HepG2 (cell line): ENCODE data around the gene LNPK. TPM values are rescaled to one million over a fixed set of nuclear protein-coding genes. Genes with fewer than 3 reads are reported as not detected.

Source experiments
- ATAC-seq: fragments of 200-7000 bp; cut with Tn5 transposase; 3 replicates; pipeline ENCODE4 v1.9.1; 2020; ENCODE audit warnings: mild to moderate bottlenecking, moderate library complexity
- BruUV-seq: library from RNA; stranded (reverse); fragments of 400-500 nt; replicated peaks from 2 replicates; lab custom pipeline; 2021; lab: Mats Ljungman, UMichigan
- CTCF ChIA-PET: fragments of 300-600 bp; formaldehyde crosslinking; extraction: SDS; loops from one replicate; lab custom pipeline; 2021; ENCODE audit warnings: low total read pairs, inconsistent platforms, low intra/inter-chr PET ratio; lab: Yijun Ruan, JAX
- POLR2A ChIA-PET: fragments of 350-600 bp; sonication (Branson Sonifier 250); formaldehyde crosslinking; loops from one replicate; lab custom pipeline; 2020; ENCODE audit warnings: antibody characterized with exemption, inconsistent platforms; lab: Yijun Ruan, JAX
- DNase-seq: peaks from one replicate; pipeline ENCODE4 v3.0.0-alpha.2; 2015; ENCODE audit warnings: low spot score
- FAIRE-seq: peaks from 3 replicates; lab custom pipeline; 2011; peaks lifted over from hg19 to GRCh38; lab: Jason Lieb, UNC
- H2AFZ ChIP-seq: one replicate; pipeline ENCODE4 v1.6.1; 2011; ENCODE audit warnings: low read length, inconsistent platforms
- H3K27ac ChIP-seq: fragments of 300-600 bp; 3 replicates; pipeline ENCODE4 v1.8.0; 2011; ENCODE audit warnings: mixed run types, mild to moderate bottlenecking, mixed read lengths, low read length, inconsistent platforms; ENCODE audit not compliant: insufficient read depth; ENCODE audit errors: extremely low read length
- H3K27me3 ChIP-seq, 2 experiments: fragments of 200-600 bp in 1 of 2; 2 replicates in 1 of 2; 3 replicates in 1 of 2; pipeline versions ENCODE4 v1.6.0 to v1.8.0; 2011; ENCODE audit warnings: low read length in 2 of 2, mild to moderate bottlenecking in 2 of 2, moderate library complexity in 2 of 2, inconsistent platforms in 1 of 2; ENCODE audit not compliant: insufficient read depth in 2 of 2, control insufficient read depth in 1 of 2
- H3K36me3 ChIP-seq, 2 experiments: fragments of 200-600 bp in 1 of 2; replicated peaks in 1 of 2; 2 replicates in 1 of 2; 3 replicates in 1 of 2; pipeline versions ENCODE4 v1.5.1 to v1.8.0; 2011; ENCODE audit warnings: low read length in 2 of 2, inconsistent platforms in 1 of 2; ENCODE audit not compliant: insufficient read depth in 2 of 2, control insufficient read depth in 1 of 2
- H3K4me1 ChIP-seq: 2 replicates; pipeline ENCODE4 v1.5.1; 2012; ENCODE audit warnings: low read length, inconsistent platforms; ENCODE audit not compliant: insufficient read depth
- H3K4me2 ChIP-seq: 2 replicates; pipeline ENCODE4 v1.6.0; 2011; ENCODE audit warnings: low read depth, low read length, inconsistent platforms
- H3K4me3 ChIP-seq, 3 experiments: fragments of 200-600 bp in 1 of 3; sonication (generic), shearing (Covaris generic) in 1 of 3; replicated peaks in 1 of 3; 2 replicates each; pipeline ENCODE4 v1.5.1; 2011 to 2016; ENCODE audit warnings: low read length in 3 of 3, inconsistent platforms in 2 of 3, low read depth in 2 of 3, mild to moderate bottlenecking in 2 of 3, control low read depth in 1 of 3, mixed read lengths in 1 of 3; ENCODE audit not compliant: insufficient read depth in 1 of 3
- H3K79me2 ChIP-seq: one replicate; pipeline ENCODE4 v1.6.1; 2011; ENCODE audit warnings: low read length, inconsistent platforms; ENCODE audit not compliant: insufficient read depth
- H3K9ac ChIP-seq: 2 replicates; pipeline ENCODE4 v1.6.0; 2011; ENCODE audit warnings: mild to moderate bottlenecking, low read depth, low read length, inconsistent platforms; ENCODE audit not compliant: insufficient read depth
- H3K9me3 ChIP-seq: 2 replicates; pipeline ENCODE4 v1.5.1; 2012; ENCODE audit warnings: mild to moderate bottlenecking, low read length
- H4K20me1 ChIP-seq: 2 replicates; pipeline ENCODE4 v1.6.0; 2011; ENCODE audit warnings: inconsistent platforms, mild to moderate bottlenecking, low read length, moderate library complexity; ENCODE audit not compliant: insufficient read depth
- IRF9 ChIP-seq: sonication (generic); formaldehyde crosslinking; IDR thresholded peaks from 2 replicates; pipeline ENCODE4 v1.8.0; 2022; ENCODE audit warnings: missing genetic modification reagents, mild to moderate bottlenecking, borderline replicate concordance
- JUN ChIP-seq: sonication (generic); formaldehyde crosslinking; IDR thresholded peaks from 2 replicates; pipeline ENCODE4 v1.4.0; 2020; ENCODE audit warnings: mild to moderate bottlenecking, missing genetic modification reagents
- MAF1 ChIP-seq: sonication (generic); formaldehyde crosslinking; IDR thresholded peaks from 2 replicates; pipeline ENCODE4 v1.5.0; 2020; ENCODE audit warnings: missing genetic modification reagents, borderline replicate concordance
- MIER2 ChIP-seq: IDR thresholded peaks from 2 replicates; pipeline ENCODE4 v1.6.1; 2016; ENCODE audit warnings: missing biosample characterization, missing genetic modification reagents
- NCOA2 ChIP-seq: sonication (generic); formaldehyde crosslinking; IDR thresholded peaks from 2 replicates; pipeline ENCODE4 v1.8.0; 2022; ENCODE audit warnings: inconsistent platforms
- NFIB ChIP-seq: sonication (generic); formaldehyde crosslinking; IDR thresholded peaks from 2 replicates; pipeline ENCODE4 v1.9.0; 2021; ENCODE audit warnings: missing genetic modification reagents, mild to moderate bottlenecking, borderline replicate concordance
- PHF8 ChIP-seq: sonication (generic); formaldehyde crosslinking; IDR thresholded peaks from 2 replicates; pipeline ENCODE4 v1.5.0; 2020; ENCODE audit warnings: missing genetic modification reagents
- RBFOX2 ChIP-seq: fragments of 200-400 bp; formaldehyde crosslinking; IDR thresholded peaks from 2 replicates; pipeline ENCODE4 v1.6.1; 2017; ENCODE audit warnings: low read depth, mild to moderate bottlenecking, low read length
- SIN3A ChIP-seq: IDR thresholded peaks from 2 replicates; pipeline ENCODE4 v1.6.1; 2011; ENCODE audit warnings: low read depth, mild to moderate bottlenecking, control low read depth, low read length, borderline replicate concordance
- SKIL ChIP-seq: sonication (generic); formaldehyde crosslinking; IDR thresholded peaks from 2 replicates; pipeline ENCODE4 v1.8.0; 2022; ENCODE audit warnings: missing genetic modification reagents, mild to moderate bottlenecking, moderate library complexity, borderline replicate concordance
- SNRNP70 ChIP-seq: fragments of 200-400 bp; formaldehyde crosslinking; IDR thresholded peaks from 2 replicates; pipeline ENCODE4 v1.6.1; 2017; ENCODE audit warnings: mild to moderate bottlenecking, low read depth, low read length, moderate library complexity
- ZFP1 ChIP-seq: IDR thresholded peaks from 2 replicates; pipeline ENCODE4 v1.6.1; 2016
- ZMYM3 ChIP-seq: sonication (generic); formaldehyde crosslinking; IDR thresholded peaks from 2 replicates; pipeline ENCODE4 v1.5.1; 2020; ENCODE audit warnings: mild to moderate bottlenecking, missing genetic modification reagents
- ZNF607 ChIP-seq: sonication (generic); formaldehyde crosslinking; IDR thresholded peaks from 2 replicates; pipeline ENCODE4 v1.5.1; 2020; ENCODE audit warnings: missing genetic modification reagents, mild to moderate bottlenecking, borderline replicate concordance
- ZNF614 ChIP-seq: IDR thresholded peaks from 2 replicates; pipeline ENCODE4 v1.6.1; 2018; ENCODE audit warnings: missing biosample characterization, missing genetic modification reagents, inconsistent platforms, borderline replicate concordance
- ZNF7 ChIP-seq: IDR thresholded peaks from 2 replicates; pipeline ENCODE4 v1.6.1; 2016; ENCODE audit warnings: missing biosample characterization, missing genetic modification reagents
- ZNF703 ChIP-seq: sonication (generic); formaldehyde crosslinking; IDR thresholded peaks from 2 replicates; pipeline ENCODE4 v1.5.1; 2020; ENCODE audit warnings: missing genetic modification reagents, mild to moderate bottlenecking, moderate library complexity, borderline replicate concordance
- ZNF761 ChIP-seq: sonication (generic); formaldehyde crosslinking; conservative IDR thresholded peaks from 2 replicates; pipeline ENCODE4 v1.4.0; 2020; ENCODE audit warnings: mild to moderate bottlenecking, missing genetic modification reagents
- ZNF790 ChIP-seq: sonication (generic); formaldehyde crosslinking; IDR thresholded peaks from 2 replicates; pipeline ENCODE4 v1.8.0; 2022; ENCODE audit warnings: missing genetic modification reagents, mild to moderate bottlenecking, borderline replicate concordance
- WGBS: methylation state at CpG from one replicate; pipeline ENCODE4 v1.1.6; 2017; ENCODE audit warnings: low lambda C conversion rate; 5-methylcytosine and 5-hydroxymethylcytosine counted together
- in situ Hi-C: cut with HindIII; loops from 2 replicates; pipeline ENCODE4 v1.10.0; 2017; ENCODE audit warnings: low pct_unique_long_range_greater_than_20kb; ENCODE audit not compliant: extremely low pct_ligation_motif_present
- intact Hi-C: fragments of 100-400 bp; cut with micrococcal nuclease; formaldehyde crosslinking; loops from one replicate; pipeline ENCODE4 v1.10.0; 2022; ENCODE audit not compliant: unreplicated experiment
- polyA plus RNA-seq, 8 experiments: library from polyadenylated mRNA; depleted of rRNA in 3 of 8; stranded (reverse) in 7 of 8; unstranded in 1 of 8; fragments of >200 nt; fragmentation: Illumina TruSeq in 4 of 8; extraction: Trizol in 4 of 8; gene quantifications; 2 replicates each; pipeline versions ENCODE4 v1.2.1 to v1.2.3, GENCODE V29; 2011 to 2016; ENCODE audit warnings: low read depth in 4 of 8, missing spikeins in 1 of 8, mixed read lengths in 1 of 8; ENCODE audit not compliant: insufficient read depth in 1 of 8
- total RNA-seq, 5 experiments: library from RNA; depleted of rRNA; stranded (reverse); fragments of >200 nt; fragmentation: Illumina TruSeq; extraction: Trizol; gene quantifications; 2 replicates each; pipeline ENCODE4 v1.2.3, GENCODE V29; 2016; ENCODE audit warnings: low read depth in 1 of 5

The LNPK gene
- total and polyA plus RNA-seq, 2 of the 13 experiments (the other 11 are each of a cell fraction or from before 2014, with no cell fraction given), result 25.4 to 26.1 TPM

- Histone ChIP-seq H3K4me3 (no peak overlapping the region), H2AFZ (no peak overlapping the region), H3K79me2 (no peaks in the 10 kb centered on the region), H3K4me2 (no peak overlapping the region), H3K9ac (no peak overlapping the region), H4K20me1 (no peaks in the 10 kb centered on the region), H3K4me1 (no peaks in the 10 kb centered on the region), H3K27ac (no peak overlapping the region), H3K36me3 (no peaks in the 10 kb centered on the region), H3K27me3 (peaks cover 0 to 8% of the 10 kb centered on the region in 2 experiments; a peak in 1 of 5 replicates), H3K9me3 (no peaks in the 10 kb centered on the region)
- ATAC-seq (no peak), FAIRE-seq (no peak), DNase-seq (no peak)
- in situ Hi-C loops (no loop called here), intact Hi-C loops (no loop called here)
- BruUV-seq, result no TSS peak
- TF ChIP-seq ZNF761 (CRISPR knock-in tag) (no peak), ZNF614 (no peak), MIER2 (no peak), RBFOX2 (no peak), ZNF703 (CRISPR knock-in tag) (no peak), NCOA2 (CRISPR knock-in tag) (no peak), NFIB (no peak), MAF1 (CRISPR knock-in tag) (no peak), PHF8 (CRISPR knock-in tag) (no peak), ZMYM3 (CRISPR knock-in tag) (no peak), IRF9 (no peak), SIN3A (no peak), ZFP1 (CRISPR knock-in tag) (no peak), ZNF790 (CRISPR knock-in tag) (no peak), ZNF7 (no peak), SNRNP70 (no peak), JUN (CRISPR knock-in tag) (no peak), ZNF607 (CRISPR knock-in tag) (no peak), SKIL (CRISPR knock-in tag) (no peak)
- WGBS, result 24% methylated on average over 6 of the region's 6 CpGs
- ChIA-PET POLR2A (no interaction called here), CTCF (no interaction called here)
These were observed 33.1 kb upstream of the LNPK start for GRCh38 chr2:176035013-176035691.
